Breast epithelium (tissue), 4 donors: ENCODE data around the gene UBA1. TPM values are rescaled to one million over a fixed set of nuclear protein-coding genes. Genes with fewer than 3 reads are reported as not detected.

Experiments
- DNase-seq, 2 donors: peaks; one replicate each; pipeline ENCODE4 v3.0.0-alpha.2; 2019; ENCODE audit warnings: low spot score in 2 of 2
- H3K27ac ChIP-seq, 2 donors: fragments of 200-600 bp; sonication (generic) in 1 of 2; one replicate each; pipeline ENCODE4 v1.5.1; 2016 to 2019; ENCODE audit warnings: mild to moderate bottlenecking in 1 of 2
- H3K27me3 ChIP-seq, 2 donors: fragments of 200-600 bp; sonication (generic) in 1 of 2; one replicate each; pipeline versions ENCODE4 v1.5.1 to v1.6.0; 2017 to 2019; ENCODE audit warnings: control low read depth in 1 of 2, mild to moderate bottlenecking in 1 of 2
- H3K36me3 ChIP-seq: fragments of 200-600 bp; one replicate; pipeline ENCODE4 v1.5.1; 2019
- H3K4me1 ChIP-seq, 2 donors: fragments of 200-600 bp; sonication (generic); one replicate each; pipeline ENCODE4 v1.5.1; 2016 to 2019; ENCODE audit warnings: control low read depth in 1 of 2
- H3K4me3 ChIP-seq, 3 donors: fragments of 200-600 bp; sonication (generic); 1 replicate in 2 of 3; 2 replicates in 1 of 3; pipeline ENCODE4 v1.5.1; 2016 to 2019; ENCODE audit warnings: mild to moderate bottlenecking in 3 of 3, moderate library complexity in 2 of 3
- H3K9me3 ChIP-seq, 2 donors: fragments of 200-600 bp; sonication (generic) in 1 of 2; one replicate each; pipeline ENCODE4 v1.5.1; 2016 to 2019; ENCODE audit warnings: control low read depth in 1 of 2
- POLR2A ChIP-seq: fragments of 450-650 bp; IDR thresholded peaks from one replicate; pipeline ENCODE4 v1.6.1; 2016; ENCODE audit warnings: antibody characterized with exemption, mild to moderate bottlenecking, moderate library complexity
- POLR2AphosphoS5 ChIP-seq, 3 donors: sonication (generic); formaldehyde crosslinking; IDR thresholded peaks; one replicate each; pipeline ENCODE4 v1.6.1; 2017; ENCODE audit warnings: antibody characterized with exemption in 3 of 3
- intact Hi-C: fragments of 100-400 bp; cut with DNase I; formaldehyde crosslinking; loops from one replicate; pipeline ENCODE4 v1.15.1; 2023; ENCODE audit warnings: low total_unique reads
- total RNA-seq, 3 donors: library from RNA; depleted of rRNA; stranded (reverse); fragments of >200 nt; gene quantifications; one replicate each; pipeline ENCODE4 v1.1.0, GENCODE V29; 2016
- TF ChIP-seq, protein P1 (sequence below), 3 donors: fragments of 450-650 bp; IDR thresholded peaks; one replicate each; pipeline ENCODE4 v1.5.1; 2016 to 2017; ENCODE audit warnings: antibody characterized with exemption in 3 of 3, mild to moderate bottlenecking in 3 of 3, moderate library complexity in 3 of 3

The UBA1 gene
- total RNA-seq, 3 donors from 2014 or later = 109 to 149 (median 141) TPM

DNA sequence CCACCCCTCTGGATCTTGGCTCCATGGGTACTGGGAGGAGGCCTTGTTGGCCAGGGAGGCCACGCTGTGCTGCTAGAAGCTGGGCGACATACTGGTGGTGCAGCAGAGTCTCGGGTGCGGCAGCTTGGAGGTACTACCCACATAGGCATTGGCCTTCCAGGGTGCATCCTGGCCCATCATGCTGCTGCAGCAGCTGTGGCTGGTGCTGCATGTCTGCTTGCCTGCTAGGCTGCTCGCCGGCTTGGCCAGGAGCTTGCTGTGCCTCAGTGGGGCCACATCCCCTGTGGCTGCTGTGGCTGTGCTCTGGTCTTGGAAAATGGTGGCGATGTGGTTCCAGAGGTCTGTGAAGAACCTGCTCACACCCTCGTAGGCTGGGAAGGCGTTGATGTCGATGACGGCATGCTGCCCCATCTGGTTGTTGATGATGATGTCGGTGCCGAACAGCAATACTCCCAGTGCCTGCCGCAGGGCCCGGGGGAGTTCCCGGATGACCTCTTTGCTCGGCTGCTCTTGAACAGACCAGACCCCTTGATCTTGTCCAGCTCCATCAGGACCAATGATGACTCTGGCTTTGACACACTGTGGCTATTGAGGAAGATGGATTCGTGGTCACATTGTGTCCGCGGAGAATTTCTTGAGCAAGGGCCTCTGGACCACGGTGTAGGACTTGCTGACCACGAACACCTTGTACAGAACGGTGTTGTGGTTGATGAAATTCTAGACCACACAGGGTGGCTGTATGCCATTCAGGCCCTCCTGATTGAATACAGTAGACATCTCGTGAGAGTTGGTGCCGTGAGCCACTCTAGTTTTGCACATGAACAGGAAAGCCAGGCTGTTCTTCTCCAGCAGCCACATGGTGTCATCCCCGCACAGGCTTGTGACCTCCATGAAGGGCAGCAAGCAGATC lies 36.8 kb upstream of the UBA1 start:
- intact Hi-C loops = no loop called here
- TF ChIP-seq POLR2AphosphoS5 (IDR thresholded peaks at IDR 0.05) = no peak
- TF ChIP-seq, protein P1, sequence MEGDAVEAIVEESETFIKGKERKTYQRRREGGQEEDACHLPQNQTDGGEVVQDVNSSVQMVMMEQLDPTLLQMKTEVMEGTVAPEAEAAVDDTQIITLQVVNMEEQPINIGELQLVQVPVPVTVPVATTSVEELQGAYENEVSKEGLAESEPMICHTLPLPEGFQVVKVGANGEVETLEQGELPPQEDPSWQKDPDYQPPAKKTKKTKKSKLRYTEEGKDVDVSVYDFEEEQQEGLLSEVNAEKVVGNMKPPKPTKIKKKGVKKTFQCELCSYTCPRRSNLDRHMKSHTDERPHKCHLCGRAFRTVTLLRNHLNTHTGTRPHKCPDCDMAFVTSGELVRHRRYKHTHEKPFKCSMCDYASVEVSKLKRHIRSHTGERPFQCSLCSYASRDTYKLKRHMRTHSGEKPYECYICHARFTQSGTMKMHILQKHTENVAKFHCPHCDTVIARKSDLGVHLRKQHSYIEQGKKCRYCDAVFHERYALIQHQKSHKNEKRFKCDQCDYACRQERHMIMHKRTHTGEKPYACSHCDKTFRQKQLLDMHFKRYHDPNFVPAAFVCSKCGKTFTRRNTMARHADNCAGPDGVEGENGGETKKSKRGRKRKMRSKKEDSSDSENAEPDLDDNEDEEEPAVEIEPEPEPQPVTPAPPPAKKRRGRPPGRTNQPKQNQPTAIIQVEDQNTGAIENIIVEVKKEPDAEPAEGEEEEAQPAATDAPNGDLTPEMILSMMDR (IDR thresholded peaks at IDR 0.05) = no peak
- no peak for TF ChIP-seq POLR2A
- Histone ChIP-seq H3K27me3 (peaks cover 0 to 22% of the 10 kb centered on the region in 2 donors), H3K4me1 (no peaks in the 10 kb centered on the region), H3K9me3 (peaks cover 0 to 5% of the 10 kb centered on the region in 2 donors), H3K27ac (no peak overlapping the region), H3K36me3 (no peaks in the 10 kb centered on the region), H3K4me3 (no peak overlapping the region)
- DNase-seq = no peak

DNA sequence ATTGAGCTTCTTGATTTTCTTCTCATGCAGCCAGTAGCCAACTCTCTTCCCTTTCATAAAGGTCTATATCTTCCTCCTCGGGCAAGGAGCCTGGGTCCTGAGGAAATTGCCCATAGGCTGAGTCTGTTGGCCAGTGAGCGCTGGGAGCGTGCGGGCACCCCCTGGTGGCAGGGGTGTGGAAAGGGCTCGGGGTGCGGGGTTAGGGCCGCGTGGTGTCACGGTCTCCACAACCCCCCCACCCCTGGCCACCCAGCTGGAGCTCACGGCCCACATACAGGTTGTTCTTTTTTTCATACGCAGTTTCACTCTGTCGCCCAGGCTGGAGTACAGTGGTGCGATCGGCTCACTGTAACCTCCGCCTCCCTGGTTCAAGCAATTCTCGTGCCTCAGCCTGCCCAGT lies 35.5 kb upstream of the UBA1 start:
- H3K36me3 ChIP-seq = no peaks in the 10 kb centered on the region
- intact Hi-C loops = no loop called here
- no peak overlapping the region for H3K4me3 ChIP-seq
- H3K27ac ChIP-seq = no peak overlapping the region
- H3K27me3 ChIP-seq = peaks cover 0 to 28% of the 10 kb centered on the region in 2 donors
- TF ChIP-seq POLR2A (no peak), POLR2AphosphoS5 (IDR thresholded peaks at IDR 0.05) (no peak)
- TF ChIP-seq, protein P1 (IDR thresholded peaks at IDR 0.05) = no peak
- DNase-seq = no peak
- peaks cover 0 to 5% of the 10 kb centered on the region in 2 donors for H3K9me3 ChIP-seq
- H3K4me1 ChIP-seq = no peaks in the 10 kb centered on the region

DNA sequence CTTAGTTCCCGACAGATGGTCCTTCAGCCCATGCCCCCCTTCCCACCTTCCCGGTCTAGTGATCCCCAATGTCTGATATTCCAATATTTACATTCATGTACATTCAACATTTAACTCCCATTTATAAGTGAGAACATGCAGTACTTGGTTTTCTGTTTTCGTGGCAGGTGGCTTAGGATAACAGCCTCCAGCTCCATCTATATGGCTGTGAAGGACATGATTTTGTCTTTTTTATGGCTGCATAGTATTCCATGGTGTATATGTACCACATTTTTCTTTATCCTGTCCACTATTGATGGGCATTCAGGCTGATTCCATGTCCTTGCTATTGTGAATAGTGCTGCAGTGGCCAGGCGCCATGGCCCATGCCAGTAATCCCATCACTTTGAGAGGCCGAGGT lies 34.8 kb upstream of the UBA1 start:
- no peak for TF ChIP-seq POLR2AphosphoS5 (IDR thresholded peaks at IDR 0.05)
- TF ChIP-seq POLR2A = no peak
- TF ChIP-seq, protein P1 (IDR thresholded peaks at IDR 0.05) = no peak
- no peak for DNase-seq
- no peaks in the 10 kb centered on the region for H3K36me3 ChIP-seq
- H3K4me1 ChIP-seq = no peaks in the 10 kb centered on the region
- peaks cover 0 to 28% of the 10 kb centered on the region in 2 donors for H3K27me3 ChIP-seq
- H3K27ac ChIP-seq = no peak overlapping the region
- H3K9me3 ChIP-seq = peaks cover 0 to 5% of the 10 kb centered on the region in 2 donors
- intact Hi-C loops = no loop called here
- H3K4me3 ChIP-seq = no peak overlapping the region

DNA sequence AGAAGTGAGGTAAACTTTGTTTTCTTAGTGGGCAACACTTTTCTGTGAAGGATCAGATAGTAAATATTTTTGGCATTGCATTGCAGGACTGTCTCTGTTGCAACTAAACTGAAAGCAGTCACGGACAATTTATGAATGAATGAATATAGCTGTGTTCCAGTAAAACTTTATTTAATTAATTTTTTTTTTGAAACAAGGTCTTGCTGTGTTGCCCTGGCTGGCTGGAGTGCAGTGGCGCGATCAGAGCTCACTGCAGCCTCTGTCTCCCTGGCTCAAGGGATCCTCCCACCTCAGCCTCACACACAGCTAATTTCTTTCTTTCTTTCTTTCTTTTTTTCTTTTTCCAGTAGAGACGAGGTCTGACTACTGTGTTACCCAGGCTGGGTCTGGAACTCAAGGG lies 32.8 kb upstream of the UBA1 start:
- Histone ChIP-seq H3K27me3 (peaks cover 0 to 25% of the 10 kb centered on the region in 2 donors), H3K27ac (no peak overlapping the region), H3K4me3 (no peak overlapping the region), H3K9me3 (peaks cover 8 to 11% of the 10 kb centered on the region in 2 donors), H3K36me3 (no peaks in the 10 kb centered on the region), H3K4me1 (no peaks in the 10 kb centered on the region)
- no peak for DNase-seq
- intact Hi-C loops = no loop called here
- TF ChIP-seq, protein P1 (IDR thresholded peaks at IDR 0.05) = no peak
- TF ChIP-seq POLR2A (no peak), POLR2AphosphoS5 (IDR thresholded peaks at IDR 0.05) (no peak)

DNA sequence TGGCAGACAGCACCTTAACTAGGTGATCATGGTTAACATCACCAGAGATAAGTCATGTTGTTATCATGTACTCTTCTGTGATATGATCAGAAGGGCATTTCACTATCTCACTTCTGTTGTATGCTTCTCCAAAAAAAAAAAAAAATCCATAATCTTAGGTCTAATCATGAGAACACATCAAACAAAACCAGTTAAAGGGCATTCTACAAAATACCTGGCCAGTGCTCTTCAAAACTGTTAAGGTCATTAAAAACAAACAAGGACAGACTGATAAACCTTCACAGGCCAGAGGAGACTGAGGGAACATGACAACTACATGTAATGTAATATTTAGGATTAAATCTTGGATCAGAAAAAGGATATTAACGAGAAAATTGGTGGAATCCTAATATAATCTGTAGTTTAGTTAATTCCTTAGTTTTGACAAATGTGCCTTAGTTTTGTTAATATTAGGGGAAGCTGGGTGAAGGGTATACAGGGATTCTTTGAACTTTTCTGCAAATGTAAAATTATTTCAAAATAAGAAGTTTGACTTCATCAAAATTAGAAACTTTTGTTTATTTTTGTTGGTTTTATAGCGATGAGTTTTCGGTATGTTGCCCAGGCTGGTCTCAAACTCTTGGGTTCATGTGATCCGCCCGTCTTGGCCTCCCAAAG lies 30.6 kb upstream of the UBA1 start:
- intact Hi-C loops = no loop called here
- DNase-seq = no peak
- H3K27ac ChIP-seq = no peak overlapping the region
- H3K9me3 ChIP-seq = peaks cover 8 to 11% of the 10 kb centered on the region in 2 donors
- H3K27me3 ChIP-seq = peaks cover 0 to 13% of the 10 kb centered on the region in 2 donors
- TF ChIP-seq, protein P1 (IDR thresholded peaks at IDR 0.05) = no peak
- TF ChIP-seq POLR2AphosphoS5 (IDR thresholded peaks at IDR 0.05) (no peak), POLR2A (no peak)
- H3K36me3 ChIP-seq = no peaks in the 10 kb centered on the region
- H3K4me1 ChIP-seq = no peaks in the 10 kb centered on the region
- no peak overlapping the region for H3K4me3 ChIP-seq
